ENCODE results near the gene NRG3.

The NRG3 gene

DNA sequence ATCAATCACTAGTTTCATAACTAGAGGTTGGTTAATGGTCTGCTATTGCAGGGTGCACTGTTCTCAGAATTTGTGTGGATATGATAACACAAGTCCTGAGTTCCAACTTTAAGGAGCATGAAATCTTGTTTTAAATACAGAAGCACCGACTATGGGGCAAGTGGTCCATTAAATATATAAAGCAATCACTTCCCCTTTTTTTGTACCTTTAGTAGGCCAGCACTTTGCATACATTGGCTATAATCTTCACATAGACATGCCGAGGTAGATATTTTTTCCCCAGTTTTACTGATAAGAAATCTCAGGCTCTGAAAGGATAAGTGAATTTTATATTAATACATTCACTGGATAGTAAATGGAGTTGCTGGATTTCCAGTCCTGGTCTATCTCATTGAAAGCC is 286.3 kb downstream of the NRG3 start:
- no peak overlapping the region for H3K4me2 ChIP-seq (ENCODE audit: low read length)

GRCh38 chr10:82162549-82163195 is 287.7 kb downstream of the NRG3 start:
- H3K4me1 ChIP-seq, result no peaks in the 10 kb centered on the region
- no peaks in the 10 kb centered on the region for H3K27me3 ChIP-seq (ENCODE audit: control insufficient read depth, insufficient read depth, low read length)

More for the DNA sequence above, 286.3 kb downstream of the NRG3 start:
- Histone ChIP-seq H3K9ac (no peak overlapping the region), H3K27me3 (ENCODE audit: control insufficient read depth, insufficient read depth, low read length) (no peaks in the 10 kb centered on the region), H3K9me3 (ENCODE audit: control insufficient read depth, low read length) (no peaks in the 10 kb centered on the region), H3K36me3 (ENCODE audit: control insufficient read depth, insufficient read depth, low read length) (no peaks in the 10 kb centered on the region), H3K79me2 (no peaks in the 10 kb centered on the region), H3K27ac (no peak overlapping the region), H3K4me3 (ENCODE audit: low read depth, low read length) (no peak overlapping the region), H3K4me1 (no peaks in the 10 kb centered on the region), H2AFZ (no peak overlapping the region)
- TF ChIP-seq, protein P1, sequence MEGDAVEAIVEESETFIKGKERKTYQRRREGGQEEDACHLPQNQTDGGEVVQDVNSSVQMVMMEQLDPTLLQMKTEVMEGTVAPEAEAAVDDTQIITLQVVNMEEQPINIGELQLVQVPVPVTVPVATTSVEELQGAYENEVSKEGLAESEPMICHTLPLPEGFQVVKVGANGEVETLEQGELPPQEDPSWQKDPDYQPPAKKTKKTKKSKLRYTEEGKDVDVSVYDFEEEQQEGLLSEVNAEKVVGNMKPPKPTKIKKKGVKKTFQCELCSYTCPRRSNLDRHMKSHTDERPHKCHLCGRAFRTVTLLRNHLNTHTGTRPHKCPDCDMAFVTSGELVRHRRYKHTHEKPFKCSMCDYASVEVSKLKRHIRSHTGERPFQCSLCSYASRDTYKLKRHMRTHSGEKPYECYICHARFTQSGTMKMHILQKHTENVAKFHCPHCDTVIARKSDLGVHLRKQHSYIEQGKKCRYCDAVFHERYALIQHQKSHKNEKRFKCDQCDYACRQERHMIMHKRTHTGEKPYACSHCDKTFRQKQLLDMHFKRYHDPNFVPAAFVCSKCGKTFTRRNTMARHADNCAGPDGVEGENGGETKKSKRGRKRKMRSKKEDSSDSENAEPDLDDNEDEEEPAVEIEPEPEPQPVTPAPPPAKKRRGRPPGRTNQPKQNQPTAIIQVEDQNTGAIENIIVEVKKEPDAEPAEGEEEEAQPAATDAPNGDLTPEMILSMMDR (IDR thresholded peaks at IDR 0.05), result no peak

DNA sequence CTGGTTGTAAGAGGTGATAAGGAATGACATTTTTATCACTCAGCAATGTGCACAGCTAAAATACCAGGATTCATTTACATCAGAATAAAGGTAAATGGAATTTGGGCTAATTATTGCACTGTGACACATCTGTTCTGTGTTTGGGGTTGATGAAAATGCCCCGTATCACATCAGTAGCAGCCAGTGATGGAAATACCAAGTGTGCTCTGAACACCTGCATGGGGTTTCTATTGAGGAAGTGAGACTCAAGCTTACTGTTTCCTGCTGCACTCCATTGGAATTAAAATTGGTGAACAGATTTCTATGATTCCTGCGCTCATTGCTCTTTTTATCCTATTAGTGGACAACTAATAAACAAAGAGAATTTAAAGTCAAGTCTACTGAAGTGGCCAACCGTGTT is 296.9 kb downstream of the NRG3 start:
- Histone ChIP-seq H3K27ac (no peak overlapping the region), H3K4me1 (no peaks in the 10 kb centered on the region), H2AFZ (no peak overlapping the region), H3K79me2 (no peaks in the 10 kb centered on the region), H3K4me3 (ENCODE audit: low read depth, low read length) (no peak overlapping the region), H3K9me3 (ENCODE audit: control insufficient read depth, low read length) (no peaks in the 10 kb centered on the region), H3K36me3 (ENCODE audit: control insufficient read depth, insufficient read depth, low read length) (no peaks in the 10 kb centered on the region), H3K9ac (no peak overlapping the region), H3K4me2 (ENCODE audit: low read length) (no peak overlapping the region), H3K27me3 (ENCODE audit: control insufficient read depth, insufficient read depth, low read length) (no peaks in the 10 kb centered on the region)
- TF ChIP-seq, protein P1 (IDR thresholded peaks at IDR 0.05), result no peak

More at GRCh38 chr10:82162549-82163195, 287.7 kb downstream of the NRG3 start:
- no peaks in the 10 kb centered on the region for H3K36me3 ChIP-seq (ENCODE audit: control insufficient read depth, insufficient read depth, low read length)
- no peak overlapping the region for H3K27ac ChIP-seq
- H3K4me2 ChIP-seq (ENCODE audit: low read length), result no peak overlapping the region
- TF ChIP-seq, protein P1 (IDR thresholded peaks at IDR 0.05), result no peak
- no peak overlapping the region for H2AFZ ChIP-seq
- no peaks in the 10 kb centered on the region for H3K79me2 ChIP-seq
- no peak overlapping the region for H3K9ac ChIP-seq
- no peaks in the 10 kb centered on the region for H3K9me3 ChIP-seq (ENCODE audit: control insufficient read depth, low read length)
- H3K4me3 ChIP-seq (ENCODE audit: low read depth, low read length), result no peak overlapping the region

- Histone ChIP-seq H3K79me2 (no peaks in the 10 kb centered on the region), H2AFZ (no peak overlapping the region), H3K4me1 (no peaks in the 10 kb centered on the region), H3K9ac (no peak overlapping the region), H3K9me3 (ENCODE audit: control insufficient read depth, low read length) (no peaks in the 10 kb centered on the region), H3K4me2 (ENCODE audit: low read length) (no peak overlapping the region), H3K27ac (no peak overlapping the region), H3K27me3 (ENCODE audit: control insufficient read depth, insufficient read depth, low read length) (no peaks in the 10 kb centered on the region), H3K36me3 (ENCODE audit: control insufficient read depth, insufficient read depth, low read length) (no peaks in the 10 kb centered on the region), H3K4me3 (ENCODE audit: low read depth, low read length) (no peak overlapping the region)
- TF ChIP-seq, protein P1 (IDR thresholded peaks at IDR 0.05), result no peak
These were observed 301.6 kb downstream of the NRG3 start for GRCh38 chr10:82176587-82176986.

Data from parathyroid adenoma (tissue), 2 donors.